ENCODE data around the gene ETFRF1.

The ETFRF1 gene

GRCh38 chr12:25195056-25195971, at the start of gene ETFRF1, which contains the start of gene DNAI7:
ETFRF1 (plus strand) TSS chr12:25195237; CDS start chr12:25203957, 8,720 bp downstream.
DNAI7 (minus strand) TSS chr12:25195160; CDS start chr12:25195078, 82 bp downstream.
- in situ Hi-C loops (cut with MboI; ENCODE audit: low sequenced_read_pairs), result no loop called here

GRCh38 chr12:25146686-25147085, 48.4 kb upstream of the ETFRF1 start:
- in situ Hi-C loops (cut with MboI; ENCODE audit: low sequenced_read_pairs), result no loop called here

- in situ Hi-C loops (cut with MboI; ENCODE audit: low sequenced_read_pairs), result no loop called here
Measured at GRCh38 chr12:25151476-25151875, 43.6 kb upstream of the ETFRF1 start.

GRCh38 chr12:25152055-25152454, 43.0 kb upstream of the ETFRF1 start:
- in situ Hi-C loops (cut with MboI; ENCODE audit: low sequenced_read_pairs), result no loop called here

GRCh38 chr12:25155022-25155576, 39.9 kb upstream of the ETFRF1 start:
- in situ Hi-C loops (cut with MboI; ENCODE audit: low sequenced_read_pairs), result no loop called here

GRCh38 chr12:25156061-25156460, 39.0 kb upstream of the ETFRF1 start:
- in situ Hi-C loops (cut with MboI; ENCODE audit: low sequenced_read_pairs), result no loop called here

- in situ Hi-C loops (cut with MboI; ENCODE audit: low sequenced_read_pairs), result no loop called here
Measured at GRCh38 chr12:25162866-25163265, 32.2 kb upstream of the ETFRF1 start.

GRCh38 chr12:25182765-25183164, 12.3 kb upstream of the ETFRF1 start:
- in situ Hi-C loops (cut with MboI; ENCODE audit: low sequenced_read_pairs), result no loop called here

- in situ Hi-C loops (cut with MboI; ENCODE audit: low sequenced_read_pairs), result no loop called here
Measured at GRCh38 chr12:25184132-25184531, 10.9 kb upstream of the ETFRF1 start.

- in situ Hi-C loops (cut with MboI; ENCODE audit: low sequenced_read_pairs), result no loop called here
Measured at GRCh38 chr12:25186038-25186787, 8.8 kb upstream of the ETFRF1 start.

- in situ Hi-C loops (cut with MboI; ENCODE audit: low sequenced_read_pairs), result no loop called here
Measured at GRCh38 chr12:25186788-25187402, 8.1 kb upstream of the ETFRF1 start.

GRCh38 chr12:25187781-25188180, 7.3 kb upstream of the ETFRF1 start:
- in situ Hi-C loops (cut with MboI; ENCODE audit: low sequenced_read_pairs), result no loop called here

- in situ Hi-C loops (cut with MboI; ENCODE audit: low sequenced_read_pairs), result no loop called here
Measured at GRCh38 chr12:25189656-25190055, 5.4 kb upstream of the ETFRF1 start.

- in situ Hi-C loops (cut with MboI; ENCODE audit: low sequenced_read_pairs), result no loop called here
Measured at GRCh38 chr12:25190793-25191192, 4.2 kb upstream of the ETFRF1 start.

GRCh38 chr12:25194214-25194613, 823 bp upstream of the ETFRF1 start:
- in situ Hi-C loops (cut with MboI; ENCODE audit: low sequenced_read_pairs), result no loop called here

- in situ Hi-C loops (cut with MboI; ENCODE audit: low sequenced_read_pairs), result no loop called here
Measured at GRCh38 chr12:25194722-25195055, 348 bp upstream of the ETFRF1 start.

GRCh38 chr12:25197608-25198007, 2.6 kb downstream of the ETFRF1 start:
- in situ Hi-C loops (cut with MboI; ENCODE audit: low sequenced_read_pairs), result no loop called here

- in situ Hi-C loops (cut with MboI; ENCODE audit: low sequenced_read_pairs), result no loop called here
Measured at GRCh38 chr12:25200703-25201102, 5.7 kb downstream of the ETFRF1 start.

- in situ Hi-C loops (cut with MboI; ENCODE audit: low sequenced_read_pairs), result no loop called here
Measured at GRCh38 chr12:25202137-25202536, 7.1 kb downstream of the ETFRF1 start.

GRCh38 chr12:25207411-25207810, 12.4 kb downstream of the ETFRF1 start:
- in situ Hi-C loops (cut with MboI; ENCODE audit: low sequenced_read_pairs), result no loop called here

- in situ Hi-C loops (cut with MboI; ENCODE audit: low sequenced_read_pairs), result no loop called here
Measured at GRCh38 chr12:25207846-25208245, 12.8 kb downstream of the ETFRF1 start.

Measured in HL-60/S4 treated with retinoic acid at 250 ng/mL for 4 days and 3 days (cell line).